ENCODE data around the gene PSORS1C2. TPM values are rescaled to one million over a fixed set of nuclear protein-coding genes. Genes with fewer than 3 reads are reported as not detected.

PSORS1C2 gene
- total RNA-seq, 1 experiment from 2014 or later = 0.33 TPM

GRCh38 chr6:31121131-31121790, 17.6 kb downstream of the PSORS1C2 start:
- H3K27me3 Mint-ChIP-seq (ENCODE audit: low read depth) = peaks cover 5% of the 10 kb centered on the region
- H3K9me3 Mint-ChIP-seq = no peaks in the 10 kb centered on the region; a peak in 1 of 5 replicates
- H3K9me3 ChIP-seq (ENCODE audit: control insufficient read depth, low read depth, low read length) = no peaks in the 10 kb centered on the region
- H2BK5ac ChIP-seq (ENCODE audit: insufficient read length, low read length) = no peak overlapping the region
- H3K4me2 ChIP-seq (ENCODE audit: insufficient read depth, insufficient read length, low read length) = no peak overlapping the region
- H2BK12ac ChIP-seq (ENCODE audit: insufficient read length, low read depth, low read length) = no peak overlapping the region
- H3K4me1 ChIP-seq (ENCODE audit: insufficient read depth, low read length) = no peaks in the 10 kb centered on the region
- H4K8ac ChIP-seq (replicated peaks; ENCODE audit: insufficient read length, low read depth, low read length) = no peak overlapping the region
- no peaks in the 10 kb centered on the region for H4K20me1 ChIP-seq (ENCODE audit: control insufficient read depth, insufficient read depth, insufficient read length)
- H4K91ac ChIP-seq (ENCODE audit: insufficient read length, low read depth, low read length) = no peak overlapping the region
- H3K23ac ChIP-seq (ENCODE audit: insufficient read length, low read depth, low read length) = no peak overlapping the region
- no peaks in the 10 kb centered on the region for H3K27me3 ChIP-seq (ENCODE audit: insufficient read depth, low read length)
- H3K4ac ChIP-seq (ENCODE audit: low read depth, low read length) = no peak overlapping the region
- H3K27ac Mint-ChIP-seq = no peak overlapping the region
- no peak overlapping the region for H2AK5ac ChIP-seq (ENCODE audit: insufficient read length, low read length)
- no CpG with 5 or more reads among the region's 12 CpGs for WGBS (ENCODE audit: extremely low coverage, insufficient read length, low lambda C conversion rate)
- no peak overlapping the region for H3K14ac ChIP-seq (ENCODE audit: insufficient read depth, low read length)
- H4K5ac ChIP-seq (ENCODE audit: insufficient read length, low read depth, low read length) = no peak overlapping the region
- H2BK15ac ChIP-seq (ENCODE audit: low read depth, low read length) = no peak overlapping the region
- no peak for DNase-seq
- no peak overlapping the region for H3K18ac ChIP-seq (ENCODE audit: insufficient read length, low read depth, low read length)
- no peak overlapping the region for H3K9ac ChIP-seq (ENCODE audit: extremely low read depth, insufficient read length, low read length)
- H3K27ac ChIP-seq (ENCODE audit: insufficient read length, low read depth, low read length) = no peak overlapping the region
- peaks cover 21% of the 10 kb centered on the region in 2 experiments for H3K4me1 Mint-ChIP-seq
- no peaks in the 10 kb centered on the region for H3K79me1 ChIP-seq (ENCODE audit: insufficient read depth, low read depth, low read length, poor library complexity, severe bottlenecking)
- no peak overlapping the region for H3K56ac ChIP-seq (ENCODE audit: insufficient read length, low read depth, low read length)
- H3K79me2 ChIP-seq (ENCODE audit: insufficient read depth, low read length) = no peaks in the 10 kb centered on the region
- no peak overlapping the region for H2BK120ac ChIP-seq (ENCODE audit: low read depth, low read length, poor library complexity, severe bottlenecking)
- TF ChIP-seq, protein P1, sequence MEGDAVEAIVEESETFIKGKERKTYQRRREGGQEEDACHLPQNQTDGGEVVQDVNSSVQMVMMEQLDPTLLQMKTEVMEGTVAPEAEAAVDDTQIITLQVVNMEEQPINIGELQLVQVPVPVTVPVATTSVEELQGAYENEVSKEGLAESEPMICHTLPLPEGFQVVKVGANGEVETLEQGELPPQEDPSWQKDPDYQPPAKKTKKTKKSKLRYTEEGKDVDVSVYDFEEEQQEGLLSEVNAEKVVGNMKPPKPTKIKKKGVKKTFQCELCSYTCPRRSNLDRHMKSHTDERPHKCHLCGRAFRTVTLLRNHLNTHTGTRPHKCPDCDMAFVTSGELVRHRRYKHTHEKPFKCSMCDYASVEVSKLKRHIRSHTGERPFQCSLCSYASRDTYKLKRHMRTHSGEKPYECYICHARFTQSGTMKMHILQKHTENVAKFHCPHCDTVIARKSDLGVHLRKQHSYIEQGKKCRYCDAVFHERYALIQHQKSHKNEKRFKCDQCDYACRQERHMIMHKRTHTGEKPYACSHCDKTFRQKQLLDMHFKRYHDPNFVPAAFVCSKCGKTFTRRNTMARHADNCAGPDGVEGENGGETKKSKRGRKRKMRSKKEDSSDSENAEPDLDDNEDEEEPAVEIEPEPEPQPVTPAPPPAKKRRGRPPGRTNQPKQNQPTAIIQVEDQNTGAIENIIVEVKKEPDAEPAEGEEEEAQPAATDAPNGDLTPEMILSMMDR (conservative IDR thresholded peaks at IDR 0.05) = no peak
- H3K4me3 Mint-ChIP-seq = no peak overlapping the region
- no peak overlapping the region for H2AFZ ChIP-seq (ENCODE audit: low read length)
- H2BK20ac ChIP-seq (ENCODE audit: low read depth, low read length, poor library complexity, severe bottlenecking) = no peak overlapping the region
- no peaks in the 10 kb centered on the region for H3K36me3 Mint-ChIP-seq (ENCODE audit: insufficient read depth in 1 of 3, low read depth in 3 of 3)
- no peaks in the 10 kb centered on the region for H3K23me2 ChIP-seq (ENCODE audit: insufficient read length, low read depth, low read length, poor library complexity, severe bottlenecking)
- no peak overlapping the region for H3T11ph ChIP-seq (ENCODE audit: low read length)
